Endothelial cell of umbilical vein (primary cell): Measurements from ENCODE around the gene GBF1. TPM values are rescaled to one million over a fixed set of nuclear protein-coding genes. Genes with fewer than 3 reads are reported as not detected.
A peak's percentile ranks its signal among the peaks of the same experiment; 100 is the strongest.

Experiments used
- BruUV-seq: library from RNA; stranded (reverse); fragments of 400-500 nt; replicated peaks from 2 replicates; lab custom pipeline; 2021; lab: Mats Ljungman, UMichigan
- CTCF ChIA-PET: fragments of 300-600, 350-600 bp; sonication (Branson Sonifier 250); formaldehyde crosslinking; loops from one replicate; lab custom pipeline; 2021; ENCODE audit warnings: antibody characterized with exemption, inconsistent platforms; lab: Charles Lee
- POLR2A ChIA-PET: fragments of 300-600, 350-600 bp; sonication (Branson Sonifier 250); formaldehyde crosslinking; loops from one replicate; lab custom pipeline; 2021; ENCODE audit warnings: antibody characterized with exemption, inconsistent platforms; lab: Charles Lee
- DNase-seq: peaks from one replicate; pipeline ENCODE4 v3.0.0-alpha.2; 2011; ENCODE audit warnings: low read depth, low spot score
- FAIRE-seq: peaks from 2 replicates; lab custom pipeline; 2011; peaks lifted over from hg19 to GRCh38; lab: Jason Lieb, UNC
- H2AFZ ChIP-seq: 2 replicates; pipeline ENCODE4 v1.6.0; 2012; ENCODE audit warnings: low read depth, low read length, control low read depth, inconsistent platforms
- H3K27ac ChIP-seq: 2 replicates; pipeline ENCODE4 v1.5.1; 2011; ENCODE audit warnings: low read depth, mild to moderate bottlenecking, control low read depth, low read length, moderate library complexity; ENCODE audit not compliant: insufficient read depth
- H3K27me3 ChIP-seq, 2 experiments: 2 replicates each; pipeline versions ENCODE4 v1.6.0 to v1.6.1; 2011; ENCODE audit warnings: low read length in 2 of 2, mixed read lengths in 1 of 2; ENCODE audit not compliant: control insufficient read depth in 2 of 2, insufficient read depth in 2 of 2
- H3K36me3 ChIP-seq, 2 experiments: 2 replicates in 1 of 2; 3 replicates in 1 of 2; pipeline ENCODE4 v1.5.1; 2011; ENCODE audit warnings: low read length in 2 of 2, mild to moderate bottlenecking in 1 of 2, moderate library complexity in 1 of 2; ENCODE audit not compliant: control insufficient read depth in 2 of 2, insufficient read depth in 2 of 2; ENCODE audit errors: extremely low read depth in 1 of 2
- H3K4me1 ChIP-seq: 3 replicates; pipeline ENCODE4 v1.5.1; 2011; ENCODE audit warnings: mild to moderate bottlenecking, low read length; ENCODE audit not compliant: control insufficient read depth, insufficient read depth; ENCODE audit errors: extremely low read depth
- H3K4me2 ChIP-seq: 2 replicates; pipeline ENCODE4 v1.6.1; 2011; ENCODE audit warnings: low read length, control low read depth, mixed read lengths; ENCODE audit not compliant: insufficient read depth
- H3K4me3 ChIP-seq, 3 experiments: fragments of 200-600 bp in 1 of 3; sonication (generic), shearing (Covaris generic) in 1 of 3; replicated peaks in 1 of 3; 2 replicates each; pipeline ENCODE4 v1.5.1; 2011 to 2016; ENCODE audit warnings: control low read depth in 3 of 3, low read length in 3 of 3, mild to moderate bottlenecking in 2 of 3, inconsistent platforms in 1 of 3, low read depth in 1 of 3, moderate library complexity in 1 of 3; ENCODE audit not compliant: insufficient read depth in 1 of 3
- H3K79me2 ChIP-seq: 2 replicates; pipeline ENCODE4 v1.6.0; 2012; ENCODE audit warnings: low read length, inconsistent platforms; ENCODE audit not compliant: control insufficient read depth, insufficient read depth
- H3K9ac ChIP-seq: replicated peaks from 2 replicates; pipeline ENCODE3; 2011; ENCODE audit warnings: low read length, control low read depth; ENCODE audit not compliant: insufficient read depth; ENCODE audit errors: extremely low read depth
- H3K9me1 ChIP-seq: replicated peaks from 3 replicates; pipeline ENCODE4 v1.6.0; 2011; ENCODE audit warnings: mild to moderate bottlenecking, low read length; ENCODE audit not compliant: control insufficient read depth, insufficient read depth; ENCODE audit errors: extremely low read depth
- H3K9me3 ChIP-seq: replicated peaks from 2 replicates; pipeline ENCODE4 v1.5.1; 2012; ENCODE audit warnings: low read length, inconsistent platforms; ENCODE audit not compliant: control insufficient read depth, insufficient read depth
- H4K20me1 ChIP-seq: replicated peaks from 2 replicates; pipeline ENCODE3; 2011; ENCODE audit warnings: mild to moderate bottlenecking, low read length; ENCODE audit not compliant: control insufficient read depth, insufficient read depth; ENCODE audit errors: extremely low read depth
- GATA2 ChIP-seq: IDR thresholded peaks from 2 replicates; pipeline ENCODE4 v1.7.0; 2011; ENCODE audit warnings: low read depth, mild to moderate bottlenecking, moderate library complexity, mixed read lengths, low read length; ENCODE audit not compliant: insufficient read length, insufficient read depth
- JUN ChIP-seq: IDR thresholded peaks from 2 replicates; pipeline ENCODE4 v1.6.1; 2011; ENCODE audit warnings: borderline replicate concordance, low read depth; ENCODE audit not compliant: insufficient read length, insufficient read depth
- MAX ChIP-seq: IDR thresholded peaks from 2 replicates; pipeline ENCODE4 v1.6.1; 2011; ENCODE audit not compliant: insufficient read depth, insufficient read length
- dilution Hi-C: fragments of 300-500 bp; cut with MboI; formaldehyde crosslinking; loops from one replicate; pipeline ENCODE4 v1.15.0; 2019; ENCODE audit warnings: low sequenced_read_pairs; ENCODE audit not compliant: extremely low pct_ligation_motif_present
- intact Hi-C: fragments of 100-400 bp; cut with micrococcal nuclease; formaldehyde crosslinking; loops from one replicate; pipeline ENCODE4 v1.10.0; 2022
- polyA plus RNA-seq, 4 experiments: library from polyadenylated mRNA; depleted of rRNA in 3 of 4; stranded (reverse) in 3 of 4; unstranded in 1 of 4; fragments of >200 nt; gene quantifications; 2 replicates each; pipeline versions ENCODE4 v1.2.1 to v1.2.3, GENCODE V29; 2011 to 2012; ENCODE audit warnings: missing spikeins in 1 of 4
- total RNA-seq: library from RNA; stranded (reverse); gene quantifications from 2 replicates; pipeline ENCODE4 v1.2.3, GENCODE V29; 2021
- TF ChIP-seq, protein P1 (sequence below), 2 donors: IDR thresholded peaks; 1 replicate in 1 of 2; 2 replicates in 1 of 2; pipeline ENCODE4 v1.5.1; 2011; ENCODE audit warnings: low read length in 2 of 2, mild to moderate bottlenecking in 2 of 2, moderate library complexity in 2 of 2, control low read depth in 1 of 2, inconsistent platforms in 1 of 2, low read depth in 1 of 2; ENCODE audit not compliant: insufficient read depth in 1 of 2; ENCODE audit errors: extremely low read depth in 1 of 2

GBF1 gene
- total and polyA plus RNA-seq, 2 donors (not counting 3 experiments of a cell fraction or from before 2014, with no cell fraction given) = 26.0 to 49.7 TPM

GRCh38 chr10:102342458-102342857 lies 97.1 kb downstream of the GBF1 start:
- dilution Hi-C loops = no loop called here
- peaks cover 29% of the 10 kb centered on the region for H3K4me1 ChIP-seq
- H3K27me3 ChIP-seq = no peaks in the 10 kb centered on the region
- no peak overlapping the region for H3K9ac ChIP-seq
- H3K9me3 ChIP-seq = no peaks in the 10 kb centered on the region
- peaks cover 2% of the 10 kb centered on the region for H3K79me2 ChIP-seq
- FAIRE-seq = no peak
- no peak overlapping the region for H2AFZ ChIP-seq
- ChIA-PET CTCF (interaction anchor here (2.5 to 19.8 kb wide), 2 partner anchors 9 to 109 kb away, joined by 25 to 1402 read pairs; partner anchors contain the start of genes ELOVL3 and PITX3), POLR2A (no interaction called here)
- H3K27ac ChIP-seq = peak overlapping the region; percentile 67
- H3K4me2 ChIP-seq = peak overlapping the region; percentile 0
- BruUV-seq = no TSS peak
- H3K36me3 ChIP-seq = no peaks in the 10 kb centered on the region
- H3K4me3 ChIP-seq = no peak overlapping the region
- H3K9me1 ChIP-seq = no peaks in the 10 kb centered on the region
- H4K20me1 ChIP-seq = peaks cover 3% of the 10 kb centered on the region
- no peak for TF ChIP-seq JUN
- TF ChIP-seq MAX = no peak
- TF ChIP-seq, protein P1, sequence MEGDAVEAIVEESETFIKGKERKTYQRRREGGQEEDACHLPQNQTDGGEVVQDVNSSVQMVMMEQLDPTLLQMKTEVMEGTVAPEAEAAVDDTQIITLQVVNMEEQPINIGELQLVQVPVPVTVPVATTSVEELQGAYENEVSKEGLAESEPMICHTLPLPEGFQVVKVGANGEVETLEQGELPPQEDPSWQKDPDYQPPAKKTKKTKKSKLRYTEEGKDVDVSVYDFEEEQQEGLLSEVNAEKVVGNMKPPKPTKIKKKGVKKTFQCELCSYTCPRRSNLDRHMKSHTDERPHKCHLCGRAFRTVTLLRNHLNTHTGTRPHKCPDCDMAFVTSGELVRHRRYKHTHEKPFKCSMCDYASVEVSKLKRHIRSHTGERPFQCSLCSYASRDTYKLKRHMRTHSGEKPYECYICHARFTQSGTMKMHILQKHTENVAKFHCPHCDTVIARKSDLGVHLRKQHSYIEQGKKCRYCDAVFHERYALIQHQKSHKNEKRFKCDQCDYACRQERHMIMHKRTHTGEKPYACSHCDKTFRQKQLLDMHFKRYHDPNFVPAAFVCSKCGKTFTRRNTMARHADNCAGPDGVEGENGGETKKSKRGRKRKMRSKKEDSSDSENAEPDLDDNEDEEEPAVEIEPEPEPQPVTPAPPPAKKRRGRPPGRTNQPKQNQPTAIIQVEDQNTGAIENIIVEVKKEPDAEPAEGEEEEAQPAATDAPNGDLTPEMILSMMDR (IDR thresholded peaks at IDR 0.05; ENCODE audit: extremely low read depth in 1 of 2, insufficient read depth in 1 of 2, low read depth in 1 of 2, low read length in 2 of 2) = no peak
- no peak for TF ChIP-seq GATA2
- peak; percentile 9 for DNase-seq
- intact Hi-C loops = loop anchor here (5.0 kb wide), 1 partner anchor 95 kb away; the partner anchor contains the start of gene GBF1
